DND-41 (cell line): ENCODE data around the gene STPG3.

ENCODE experiments used
- CTCF ChIP-seq: IDR thresholded peaks from 2 replicates; pipeline ENCODE4 v1.5.1; 2012; ENCODE audit warnings: borderline replicate concordance, low read length, moderate library complexity, mild to moderate bottlenecking; ENCODE audit not compliant: poor library complexity, severe bottlenecking; ENCODE audit errors: extremely low read depth
- EZH2 ChIP-seq: IDR thresholded peaks from 3 replicates; pipeline ENCODE4 v1.6.1; 2012; ENCODE audit warnings: borderline replicate concordance, low read depth, mild to moderate bottlenecking, moderate library complexity, low read length, inconsistent platforms; ENCODE audit not compliant: severe bottlenecking

DNA sequence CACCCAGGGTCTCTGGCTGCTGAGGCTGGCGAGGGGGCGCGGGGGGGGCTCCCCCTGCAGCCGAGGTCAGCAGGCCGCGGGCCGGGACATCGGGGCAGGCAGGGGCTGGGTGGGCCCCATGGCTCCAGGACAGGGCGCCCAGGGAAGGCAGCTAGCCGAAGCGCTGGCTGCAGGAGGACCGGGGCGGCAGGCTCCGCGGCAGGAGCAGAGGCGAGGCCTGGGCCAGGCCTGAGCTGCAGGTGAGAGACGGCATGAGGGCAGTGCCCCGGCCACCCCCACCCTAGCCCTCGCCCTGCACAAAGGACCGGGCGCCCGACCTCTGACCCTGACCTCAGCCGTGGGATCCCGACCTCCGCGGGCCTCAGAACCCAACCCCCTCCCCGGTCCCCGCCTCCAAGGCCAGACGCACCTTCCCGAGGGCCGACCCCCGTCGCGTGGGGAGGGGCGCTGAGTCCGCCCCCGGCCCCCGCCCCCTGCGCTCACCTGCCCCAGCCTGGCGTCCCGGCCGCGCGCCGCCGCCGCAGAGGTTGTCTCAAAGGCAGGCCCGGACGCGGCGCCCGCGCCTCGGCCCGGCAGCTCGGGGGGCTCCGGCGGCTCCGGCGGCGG lies 29.5 kb upstream of the STPG3 start:
- TF ChIP-seq CTCF (no peak), EZH2 (no peak)
